Astrocyte of the spinal cord (primary cell): Measurements from ENCODE around the gene GJB4.

Experiments
- DNase-seq: peaks from one replicate; pipeline ENCODE4 v3.0.0; 2011; ENCODE audit warnings: low read depth, low spot score
- H3K4me3 ChIP-seq: 2 replicates; pipeline ENCODE4 v1.5.1; 2011; ENCODE audit warnings: low read depth, mild to moderate bottlenecking, low read length, moderate library complexity
- in situ Hi-C: cut with HindIII; loops from 2 replicates; pipeline ENCODE4 v1.10.0; 2017; ENCODE audit warnings: low sequenced_read_pairs
- TF ChIP-seq, protein P1 (sequence below): IDR thresholded peaks from 2 replicates; pipeline ENCODE4 v1.5.1; 2012; ENCODE audit warnings: low read depth, mild to moderate bottlenecking, low read length, inconsistent platforms

Gene GJB4

DNA sequence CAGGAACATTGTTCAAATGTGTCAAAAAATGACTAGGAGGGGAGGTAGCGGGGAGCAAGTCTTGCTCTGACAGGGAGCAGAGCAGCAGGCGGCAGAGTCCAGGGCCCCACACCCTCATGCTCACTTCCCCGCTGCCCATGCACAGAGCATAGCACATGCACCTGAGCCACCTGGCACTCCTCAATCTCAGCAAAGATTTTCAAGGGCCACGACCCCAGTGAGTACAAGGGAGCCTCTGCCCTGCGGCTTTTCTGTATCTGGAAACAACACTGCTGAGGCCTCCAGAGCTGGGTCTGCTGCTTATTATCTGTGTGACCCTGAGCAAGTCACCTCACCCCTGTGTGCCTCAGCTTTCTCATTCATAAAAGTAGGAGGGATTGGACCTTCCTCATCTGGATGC is 20.4 kb downstream of the GJB4 start:
- DNase-seq: no peak
- in situ Hi-C loops: no loop called here
- TF ChIP-seq, protein P1, sequence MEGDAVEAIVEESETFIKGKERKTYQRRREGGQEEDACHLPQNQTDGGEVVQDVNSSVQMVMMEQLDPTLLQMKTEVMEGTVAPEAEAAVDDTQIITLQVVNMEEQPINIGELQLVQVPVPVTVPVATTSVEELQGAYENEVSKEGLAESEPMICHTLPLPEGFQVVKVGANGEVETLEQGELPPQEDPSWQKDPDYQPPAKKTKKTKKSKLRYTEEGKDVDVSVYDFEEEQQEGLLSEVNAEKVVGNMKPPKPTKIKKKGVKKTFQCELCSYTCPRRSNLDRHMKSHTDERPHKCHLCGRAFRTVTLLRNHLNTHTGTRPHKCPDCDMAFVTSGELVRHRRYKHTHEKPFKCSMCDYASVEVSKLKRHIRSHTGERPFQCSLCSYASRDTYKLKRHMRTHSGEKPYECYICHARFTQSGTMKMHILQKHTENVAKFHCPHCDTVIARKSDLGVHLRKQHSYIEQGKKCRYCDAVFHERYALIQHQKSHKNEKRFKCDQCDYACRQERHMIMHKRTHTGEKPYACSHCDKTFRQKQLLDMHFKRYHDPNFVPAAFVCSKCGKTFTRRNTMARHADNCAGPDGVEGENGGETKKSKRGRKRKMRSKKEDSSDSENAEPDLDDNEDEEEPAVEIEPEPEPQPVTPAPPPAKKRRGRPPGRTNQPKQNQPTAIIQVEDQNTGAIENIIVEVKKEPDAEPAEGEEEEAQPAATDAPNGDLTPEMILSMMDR: no peak
- no peak overlapping the region for H3K4me3 ChIP-seq

- no peak overlapping the region for H3K4me3 ChIP-seq
- no peak for DNase-seq
- in situ Hi-C loops: no loop called here
- TF ChIP-seq, protein P1: no peak
Measured at GRCh38 chr1:34780528-34780927, 21.0 kb downstream of the GJB4 start.

GRCh38 chr1:34781071-34781843 is 21.7 kb downstream of the GJB4 start, which contains the start of gene GJB3:
Gene GJB3 (plus strand): TSS chr1:34781214. CDS start chr1:34784763, 3,549 bp downstream.
- no peak within 1 kb of the TSS for H3K4me3 ChIP-seq
- TF ChIP-seq, protein P1: no peak
- in situ Hi-C loops: no loop called here
- no peak for DNase-seq

DNA sequence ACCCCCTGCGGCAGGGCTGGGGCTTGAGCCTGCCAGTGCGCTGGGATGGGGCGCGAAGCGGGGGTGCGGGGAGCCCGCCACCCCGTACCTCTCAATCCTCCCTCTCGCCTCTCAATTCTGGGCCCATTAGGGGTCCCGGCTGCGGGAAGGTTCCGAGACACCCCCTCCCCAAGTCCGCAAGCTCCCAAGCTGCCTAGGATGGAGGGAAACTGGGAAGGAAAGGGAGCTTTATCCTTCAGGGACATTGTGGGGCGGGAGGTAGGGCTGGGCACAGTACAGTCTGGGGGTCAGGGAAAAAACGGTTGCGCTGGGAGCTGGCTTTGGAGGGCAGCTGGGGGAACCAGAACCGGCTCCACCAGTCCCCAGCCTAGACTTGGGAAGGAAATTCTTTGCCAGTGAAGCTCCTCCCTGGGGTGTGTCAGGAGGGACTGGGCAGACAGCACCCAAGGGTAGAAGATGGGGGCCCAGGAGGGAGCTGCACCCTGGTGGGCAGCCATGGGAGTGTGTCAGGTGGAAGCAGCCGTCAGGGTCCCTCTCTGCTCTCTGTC is 22.4 kb downstream of the GJB4 start:
- in situ Hi-C loops: no loop called here
- TF ChIP-seq, protein P1: no peak

DNA sequence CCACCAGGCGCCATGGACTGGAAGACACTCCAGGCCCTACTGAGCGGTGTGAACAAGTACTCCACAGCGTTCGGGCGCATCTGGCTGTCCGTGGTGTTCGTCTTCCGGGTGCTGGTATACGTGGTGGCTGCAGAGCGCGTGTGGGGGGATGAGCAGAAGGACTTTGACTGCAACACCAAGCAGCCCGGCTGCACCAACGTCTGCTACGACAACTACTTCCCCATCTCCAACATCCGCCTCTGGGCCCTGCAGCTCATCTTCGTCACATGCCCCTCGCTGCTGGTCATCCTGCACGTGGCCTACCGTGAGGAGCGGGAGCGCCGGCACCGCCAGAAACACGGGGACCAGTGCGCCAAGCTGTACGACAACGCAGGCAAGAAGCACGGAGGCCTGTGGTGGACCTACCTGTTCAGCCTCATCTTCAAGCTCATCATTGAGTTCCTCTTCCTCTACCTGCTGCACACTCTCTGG is 25.2 kb downstream of the GJB4 start:
- no peak overlapping the region for H3K4me3 ChIP-seq
- DNase-seq: no peak
- TF ChIP-seq, protein P1: no peak
- in situ Hi-C loops: no loop called here

More for the DNA sequence above, 22.4 kb downstream of the GJB4 start:
- no peak overlapping the region for H3K4me3 ChIP-seq
- no peak for DNase-seq

DNA sequence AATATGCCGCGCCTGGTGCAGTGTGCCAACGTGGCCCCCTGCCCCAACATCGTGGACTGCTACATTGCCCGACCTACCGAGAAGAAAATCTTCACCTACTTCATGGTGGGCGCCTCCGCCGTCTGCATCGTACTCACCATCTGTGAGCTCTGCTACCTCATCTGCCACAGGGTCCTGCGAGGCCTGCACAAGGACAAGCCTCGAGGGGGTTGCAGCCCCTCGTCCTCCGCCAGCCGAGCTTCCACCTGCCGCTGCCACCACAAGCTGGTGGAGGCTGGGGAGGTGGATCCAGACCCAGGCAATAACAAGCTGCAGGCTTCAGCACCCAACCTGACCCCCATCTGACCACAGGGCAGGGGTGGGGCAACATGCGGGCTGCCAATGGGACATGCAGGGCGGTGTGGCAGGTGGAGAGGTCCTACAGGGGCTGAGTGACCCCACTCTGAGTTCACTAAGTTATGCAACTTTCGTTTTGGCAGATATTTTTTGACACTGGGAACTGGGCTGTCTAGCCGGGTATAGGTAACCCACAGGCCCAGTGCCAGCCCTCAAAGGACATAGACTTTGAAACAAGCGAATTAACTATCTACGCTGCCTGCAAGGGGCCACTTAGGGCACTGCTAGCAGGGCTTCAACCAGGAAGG is 25.8 kb downstream of the GJB4 start:
- TF ChIP-seq, protein P1: no peak
- in situ Hi-C loops: no loop called here
- DNase-seq: no peak
- no peak overlapping the region for H3K4me3 ChIP-seq
